Measurements from ENCODE around the gene ZNF563. TPM values are rescaled to one million over a fixed set of nuclear protein-coding genes. Genes with fewer than 3 reads are reported as not detected.
"Not testable (repeated sequence)": the region's sequence is repeated elsewhere in the genome, so short reads cannot be mapped to it uniquely, and the experiment has no call there.

The ZNF563 gene
- total RNA-seq, 1 donor from 2014 or later: 2.6 TPM

GRCh38 chr19:12374026-12374425 is 40.6 kb upstream of the ZNF563 start:
- no peaks in the 10 kb centered on the region for H3F3A ChIP-seq (ENCODE audit: low read depth)
- DNase-seq (ENCODE audit: low spot score): no peak
- no peak overlapping the region for H2AFZ ChIP-seq (replicated peaks)
- TF ChIP-seq EZH2phosphoT487 (IDR thresholded peaks at IDR 0.05) (no peak), EZH2 (IDR thresholded peaks at IDR 0.05) (no peak), CTCF (IDR thresholded peaks at IDR 0.05) (no peak)
- H3K79me2 ChIP-seq (ENCODE audit: low read depth): no peaks in the 10 kb centered on the region
- H3K36me3 ChIP-seq: no peaks in the 10 kb centered on the region
- peaks cover 33% of the 10 kb centered on the region for H3K9me3 Mint-ChIP-seq
- H4K20me1 ChIP-seq (ENCODE audit: low read depth): no peaks in the 10 kb centered on the region
- H3K27me3 ChIP-seq: no peaks in the 10 kb centered on the region
- H3K4me2 ChIP-seq: no peak overlapping the region
- H3K4me3 ChIP-seq: no peak overlapping the region
- H3K27ac Mint-ChIP-seq: no peak overlapping the region
- no peaks in the 10 kb centered on the region for H3K4me1 ChIP-seq
- H3K9me3 ChIP-seq (ENCODE audit: low read depth): no peaks in the 10 kb centered on the region
- H3K27me3 Mint-ChIP-seq (ENCODE audit: insufficient read depth, low read depth): peaks cover 2% of the 10 kb centered on the region
- H3K4me3 Mint-ChIP-seq: no peak overlapping the region
- H3K36me3 Mint-ChIP-seq: peaks cover 3% of the 10 kb centered on the region
- H3K27ac ChIP-seq: no peak overlapping the region
- H3K9ac ChIP-seq: no peak overlapping the region
- no peaks in the 10 kb centered on the region for H3K4me1 Mint-ChIP-seq

- Histone ChIP-seq H2AFZ (replicated peaks) (peak within 1 kb of the TSS; percentile 93), H3K4me2 (peak within 1 kb of the TSS; percentile 89), H3K36me3 (no peaks in the 10 kb centered on the region), H3K4me1 (no peaks in the 10 kb centered on the region), H3K27me3 (no peaks in the 10 kb centered on the region), H3K79me2 (ENCODE audit: low read depth) (peaks cover 5% of the 10 kb centered on the region), H3K27ac (peak within 1 kb of the TSS; percentile 88), H3K9me3 (ENCODE audit: low read depth) (no peaks in the 10 kb centered on the region), H3K9ac (peak within 1 kb of the TSS; percentile 73), H3K4me3 (peak within 1 kb of the TSS; percentile 75), H4K20me1 (ENCODE audit: low read depth) (no peaks in the 10 kb centered on the region), H3F3A (ENCODE audit: low read depth) (peaks cover 15% of the 10 kb centered on the region)
- Mint-ChIP-seq H3K36me3 (peaks cover 18% of the 10 kb centered on the region), H3K4me3 (peak within 1 kb of the TSS; percentile 98), H3K4me1 (peaks cover 14% of the 10 kb centered on the region), H3K27ac (peak within 1 kb of the TSS; percentile 97), H3K27me3 (ENCODE audit: insufficient read depth, low read depth) (peaks cover 4% of the 10 kb centered on the region), H3K9me3 (peaks cover 50% of the 10 kb centered on the region)
- DNase-seq (ENCODE audit: low spot score): peak; percentile 100
- no peak for TF ChIP-seq EZH2phosphoT487 (IDR thresholded peaks at IDR 0.05)
- TF ChIP-seq CTCF (IDR thresholded peaks at IDR 0.05): peak; percentile 60
These were observed 32.1 kb upstream of the ZNF563 start, which contains the start of gene ZNF442 for GRCh38 chr19:12365236-12366162. TSS of gene ZNF442 (minus strand) at chr19:12365683. CDS start at chr19:12363631, 2,052 bp downstream.

GRCh38 chr19:12364391-12365235 is 31.2 kb upstream of the ZNF563 start:
- H3K4me1 Mint-ChIP-seq: peaks cover 14% of the 10 kb centered on the region
- Histone ChIP-seq H3K36me3 (no peaks in the 10 kb centered on the region), H3K27ac (peak overlapping the region; percentile 88), H2AFZ (replicated peaks) (peak overlapping the region; percentile 93), H3F3A (ENCODE audit: low read depth) (peaks cover 15% of the 10 kb centered on the region), H3K4me2 (peak overlapping the region; percentile 89), H4K20me1 (ENCODE audit: low read depth) (no peaks in the 10 kb centered on the region), H3K9ac (peak overlapping the region; percentile 73), H3K79me2 (ENCODE audit: low read depth) (peaks cover 5% of the 10 kb centered on the region), H3K4me1 (no peaks in the 10 kb centered on the region), H3K4me3 (peak overlapping the region; percentile 75), H3K9me3 (ENCODE audit: low read depth) (no peaks in the 10 kb centered on the region), H3K27me3 (no peaks in the 10 kb centered on the region)
- H3K9me3 Mint-ChIP-seq: peaks cover 54% of the 10 kb centered on the region
- H3K27ac Mint-ChIP-seq: peak overlapping the region; percentile 29
- peaks cover 18% of the 10 kb centered on the region for H3K36me3 Mint-ChIP-seq
- no peak for TF ChIP-seq CTCF (IDR thresholded peaks at IDR 0.05)
- TF ChIP-seq EZH2 (IDR thresholded peaks at IDR 0.05): no peak
- no peak for TF ChIP-seq EZH2phosphoT487 (IDR thresholded peaks at IDR 0.05)
- H3K27me3 Mint-ChIP-seq (ENCODE audit: insufficient read depth, low read depth): peaks cover 4% of the 10 kb centered on the region
- peak overlapping the region; percentile 98 for H3K4me3 Mint-ChIP-seq
- DNase-seq (ENCODE audit: low spot score): peak; percentile 33

- not testable (repeated sequence) for H4K20me1 ChIP-seq (ENCODE audit: low read depth); H3K4me1 ChIP-seq; H3K27ac ChIP-seq; H3K36me3 ChIP-seq; H3K27ac Mint-ChIP-seq; H3K9ac ChIP-seq; H3K27me3 ChIP-seq; H3K4me3 Mint-ChIP-seq; H2AFZ ChIP-seq (replicated peaks); DNase-seq (ENCODE audit: low spot score); H3K4me2 ChIP-seq; H3K79me2 ChIP-seq (ENCODE audit: low read depth); H3K27me3 Mint-ChIP-seq (ENCODE audit: insufficient read depth, low read depth); H3K9me3 ChIP-seq (ENCODE audit: low read depth); H3K4me3 ChIP-seq
- peaks cover 15% of the 10 kb centered on the region for H3F3A ChIP-seq (ENCODE audit: low read depth)
- Mint-ChIP-seq H3K9me3 (peaks cover 63% of the 10 kb centered on the region), H3K4me1 (peaks cover 14% of the 10 kb centered on the region), H3K36me3 (peaks cover 27% of the 10 kb centered on the region)
These were observed 28.8 kb upstream of the ZNF563 start for GRCh38 chr19:12362236-12362635.
